IPS DF 6.9 (cell line): ENCODE results near the gene PNMA8C.
"Not testable (repeated sequence)": the region's sequence is repeated elsewhere in the genome, so short reads cannot be mapped to it uniquely, and the experiment has no call there.

ENCODE experiments used
- DNase-seq: peaks from one replicate; pipeline ENCODE4 v3.0.0-alpha.2; 2013; ENCODE audit warnings: low read depth, low spot score
- H3K27ac ChIP-seq: one replicate; pipeline ENCODE4 v1.5.1; 2013; ENCODE audit warnings: low read length, control low read depth
- H3K27me3 ChIP-seq: 2 replicates; pipeline ENCODE4 v1.6.1; 2013; ENCODE audit warnings: mild to moderate bottlenecking, low read length; ENCODE audit not compliant: control insufficient read depth, insufficient read depth
- H3K36me3 ChIP-seq: 2 replicates; pipeline ENCODE4 v1.6.1; 2013; ENCODE audit warnings: low read length; ENCODE audit not compliant: control insufficient read depth, insufficient read depth
- H3K4me1 ChIP-seq: 2 replicates; pipeline ENCODE4 v1.6.1; 2013; ENCODE audit warnings: low read length; ENCODE audit not compliant: control insufficient read depth, insufficient read depth
- H3K4me3 ChIP-seq: 2 replicates; pipeline ENCODE4 v1.5.1; 2013; ENCODE audit warnings: mild to moderate bottlenecking, low read length
- H3K9me3 ChIP-seq: 2 replicates; pipeline ENCODE4 v1.6.1; 2013; ENCODE audit warnings: low read length, inconsistent platforms; ENCODE audit not compliant: control insufficient read depth, insufficient read depth
- WGBS: extraction: QIAGEN DNeasy Blood & Tissue Kit; methylation state at CpG from one replicate; pipeline ENCODE4 v1.1.7; 2013; ENCODE audit warnings: mixed read lengths, missing lambda C conversion rate; ENCODE audit not compliant: insufficient read length, insufficient coverage; 5-methylcytosine and 5-hydroxymethylcytosine counted together

Gene PNMA8C

GRCh38 chr19:46448601-46449000, 19.9 kb upstream of the PNMA8C start:
- no peak for DNase-seq
- Histone ChIP-seq H3K4me3 (no peak overlapping the region), H3K27ac (no peak overlapping the region), H3K36me3 (no peaks in the 10 kb centered on the region), H3K4me1 (no peaks in the 10 kb centered on the region), H3K9me3 (no peaks in the 10 kb centered on the region), H3K27me3 (no peaks in the 10 kb centered on the region)
- 100% methylated on average over 3 of the region's 10 CpGs for WGBS

- no peak for DNase-seq
- Histone ChIP-seq H3K4me3 (no peak overlapping the region), H3K27ac (no peak overlapping the region), H3K9me3 (no peaks in the 10 kb centered on the region), H3K27me3 (no peaks in the 10 kb centered on the region), H3K36me3 (no peaks in the 10 kb centered on the region), H3K4me1 (no peaks in the 10 kb centered on the region)
- WGBS, result no CpG with 5 or more reads among the region's 5 CpGs
These were observed 19.1 kb upstream of the PNMA8C start for GRCh38 chr19:46447824-46448223.

GRCh38 chr19:46447006-46447405, 18.3 kb upstream of the PNMA8C start:
- WGBS, result no CpG with 5 or more reads among the region's 3 CpGs
- Histone ChIP-seq H3K4me1 (no peaks in the 10 kb centered on the region), H3K27me3 (no peaks in the 10 kb centered on the region), H3K4me3 (no peak overlapping the region), H3K9me3 (no peaks in the 10 kb centered on the region), H3K36me3 (no peaks in the 10 kb centered on the region), H3K27ac (no peak overlapping the region)
- DNase-seq, result no peak

- Histone ChIP-seq H3K9me3 (no peaks in the 10 kb centered on the region), H3K4me3 (no peak overlapping the region), H3K4me1 (no peaks in the 10 kb centered on the region), H3K36me3 (no peaks in the 10 kb centered on the region), H3K27me3 (no peaks in the 10 kb centered on the region), H3K27ac (no peak overlapping the region)
- DNase-seq, result no peak
- no CpG with 5 or more reads among the region's 15 CpGs for WGBS
These were observed 17.3 kb upstream of the PNMA8C start for GRCh38 chr19:46446021-46446420.

- H3K27me3 ChIP-seq, result no peaks in the 10 kb centered on the region
- no peak for DNase-seq
- H3K27ac ChIP-seq, result no peak overlapping the region
- no peaks in the 10 kb centered on the region for H3K36me3 ChIP-seq
- no peaks in the 10 kb centered on the region for H3K4me1 ChIP-seq
- no peak overlapping the region for H3K4me3 ChIP-seq
- no peaks in the 10 kb centered on the region for H3K9me3 ChIP-seq
- WGBS, result no CpG with 5 or more reads among the region's 8 CpGs
These were observed 14.2 kb upstream of the PNMA8C start for GRCh38 chr19:46442808-46443450.

- no peaks in the 10 kb centered on the region for H3K9me3 ChIP-seq
- H3K36me3 ChIP-seq, result no peaks in the 10 kb centered on the region
- H3K27me3 ChIP-seq, result no peaks in the 10 kb centered on the region
- H3K4me3 ChIP-seq, result no peak overlapping the region
- WGBS, result no CpG with 5 or more reads among the region's 1 CpG
- no peak for DNase-seq
- no peak overlapping the region for H3K27ac ChIP-seq
- H3K4me1 ChIP-seq, result no peaks in the 10 kb centered on the region
These were observed 13.1 kb upstream of the PNMA8C start for GRCh38 chr19:46441866-46442265.

- WGBS, result no CpG with 5 or more reads among the region's 4 CpGs
- H3K4me1 ChIP-seq, H3K4me3 ChIP-seq, H3K36me3 ChIP-seq, H3K27me3 ChIP-seq, H3K27ac ChIP-seq, H3K9me3 ChIP-seq, DNase-seq: not testable (repeated sequence)
These were observed 7.0 kb upstream of the PNMA8C start for GRCh38 chr19:46435689-46436088.

- no CpG with 5 or more reads among the region's 6 CpGs for WGBS
- no peaks in the 10 kb centered on the region for H3K27me3 ChIP-seq
- DNase-seq, result no peak
- H3K9me3 ChIP-seq, result no peaks in the 10 kb centered on the region
- no peaks in the 10 kb centered on the region for H3K4me1 ChIP-seq
- H3K27ac ChIP-seq, result no peak overlapping the region
- no peak overlapping the region for H3K4me3 ChIP-seq
- H3K36me3 ChIP-seq, result no peaks in the 10 kb centered on the region
These were observed 6.3 kb upstream of the PNMA8C start for GRCh38 chr19:46435009-46435408.

- not testable (repeated sequence) for H3K27me3 ChIP-seq
These were observed 4.7 kb upstream of the PNMA8C start for GRCh38 chr19:46433470-46433869.

GRCh38 chr19:46431824-46432223, 3.1 kb upstream of the PNMA8C start:
- no peaks in the 10 kb centered on the region; the same call in 1 of the 2 replicates for H3K27me3 ChIP-seq
- WGBS, result no CpG with 5 or more reads among the region's 10 CpGs

More at GRCh38 chr19:46433470-46433869, 4.7 kb upstream of the PNMA8C start:
- DNase-seq, H3K9me3 ChIP-seq, H3K4me1 ChIP-seq, H3K27ac ChIP-seq, H3K4me3 ChIP-seq, H3K36me3 ChIP-seq: not testable (repeated sequence)
- WGBS, result no CpG with 5 or more reads among the region's 7 CpGs

GRCh38 chr19:46429999-46430398, 1.3 kb upstream of the PNMA8C start:
- no peaks in the 10 kb centered on the region for H3K36me3 ChIP-seq
- no peaks in the 10 kb centered on the region; the same call in 1 of the 2 replicates for H3K27me3 ChIP-seq
- H3K4me1 ChIP-seq, result no peaks in the 10 kb centered on the region
- no peak overlapping the region for H3K4me3 ChIP-seq
- no peak for DNase-seq
- H3K9me3 ChIP-seq, result no peaks in the 10 kb centered on the region
- no peak overlapping the region for H3K27ac ChIP-seq
- no CpG with 5 or more reads among the region's 4 CpGs for WGBS

More at GRCh38 chr19:46431824-46432223, 3.1 kb upstream of the PNMA8C start:
- DNase-seq, result no peak
- Histone ChIP-seq H3K27ac (no peak overlapping the region), H3K4me1 (no peaks in the 10 kb centered on the region), H3K36me3 (no peaks in the 10 kb centered on the region), H3K4me3 (no peak overlapping the region), H3K9me3 (no peaks in the 10 kb centered on the region)
